GM12878 (cell line): ENCODE results near the gene HINFP.

ENCODE experiments used
- BCL11A ChIP-seq: IDR thresholded peaks from 2 replicates; pipeline ENCODE4 v1.6.1; 2011; ENCODE audit warnings: low read depth, low read length
- EZH2 ChIP-seq: IDR thresholded peaks from 2 replicates; pipeline ENCODE4 v1.6.1; 2012; ENCODE audit warnings: low read depth, mild to moderate bottlenecking, control low read depth, inconsistent platforms, low read length, borderline replicate concordance; ENCODE audit not compliant: control insufficient read depth
- GATAD2B ChIP-seq: fragments of 450-650 bp; conservative IDR thresholded peaks from 2 replicates; pipeline ENCODE4 v1.6.1; 2017; ENCODE audit warnings: low read depth, mild to moderate bottlenecking, moderate library complexity
- KDM1A ChIP-seq: fragments of 200-600 bp; sonication (generic); IDR thresholded peaks from 2 replicates; pipeline ENCODE4 v1.6.1; 2016; ENCODE audit warnings: borderline replicate concordance
- MAX ChIP-seq: IDR thresholded peaks from 2 replicates; pipeline ENCODE4 v1.6.1; 2012; ENCODE audit warnings: low read depth, low read length, improper control_type of control experiment
- NFYB ChIP-seq: IDR thresholded peaks from 2 replicates; pipeline ENCODE4 v1.6.1; 2011; ENCODE audit warnings: low read depth, mild to moderate bottlenecking, low read length, improper control_type of control experiment, moderate library complexity; ENCODE audit not compliant: insufficient read depth
- POLR2A ChIP-seq: IDR thresholded peaks from 2 replicates; pipeline ENCODE4 v1.6.1; 2011; ENCODE audit warnings: low read depth, mild to moderate bottlenecking, low read length
- POLR2AphosphoS2 ChIP-seq: IDR thresholded peaks from 2 replicates; pipeline ENCODE4 v1.6.1; 2011; ENCODE audit warnings: low read depth, mild to moderate bottlenecking, low read length, improper control_type of control experiment, moderate library complexity
- POLR2AphosphoS5 ChIP-seq: IDR thresholded peaks from 2 replicates; pipeline ENCODE4 v1.6.1; 2011; ENCODE audit warnings: mild to moderate bottlenecking, low read length, inconsistent platforms
- TCF7 ChIP-seq: IDR thresholded peaks from 2 replicates; pipeline ENCODE4 v1.6.1; 2014; ENCODE audit warnings: antibody characterized with exemption, borderline replicate concordance
- YBX1 ChIP-seq: fragments of 450-650 bp; IDR thresholded peaks from 2 replicates; pipeline ENCODE4 v1.6.1; 2016; ENCODE audit warnings: antibody characterized with exemption
- TF ChIP-seq, protein P1 (sequence below), 3 experiments: IDR thresholded peaks in 2 of 3; conservative IDR thresholded peaks in 1 of 3; 2 replicates each; pipeline ENCODE4 v1.5.1; 2011; ENCODE audit warnings: low read depth in 3 of 3, low read length in 3 of 3, mild to moderate bottlenecking in 3 of 3, control low read depth in 2 of 3, moderate library complexity in 2 of 3, inconsistent platforms in 1 of 3, mixed read lengths in 1 of 3; ENCODE audit not compliant: control insufficient read depth in 2 of 3, insufficient read depth in 1 of 3; ENCODE audit errors: extremely low read depth in 1 of 3
- TF ChIP-seq, protein P2 (sequence below): fragments of 450-650 bp; IDR thresholded peaks from 2 replicates; pipeline ENCODE4 v1.6.1; 2017; ENCODE audit warnings: mild to moderate bottlenecking

GRCh38 chr11:119110439-119110838 is 10.9 kb upstream of the HINFP start:
- no peak for TF ChIP-seq POLR2A
- TF ChIP-seq MAX: no peak
- TF ChIP-seq KDM1A: no peak
- TF ChIP-seq EZH2: no peak
- no peak for TF ChIP-seq POLR2AphosphoS2
- TF ChIP-seq, protein P1, sequence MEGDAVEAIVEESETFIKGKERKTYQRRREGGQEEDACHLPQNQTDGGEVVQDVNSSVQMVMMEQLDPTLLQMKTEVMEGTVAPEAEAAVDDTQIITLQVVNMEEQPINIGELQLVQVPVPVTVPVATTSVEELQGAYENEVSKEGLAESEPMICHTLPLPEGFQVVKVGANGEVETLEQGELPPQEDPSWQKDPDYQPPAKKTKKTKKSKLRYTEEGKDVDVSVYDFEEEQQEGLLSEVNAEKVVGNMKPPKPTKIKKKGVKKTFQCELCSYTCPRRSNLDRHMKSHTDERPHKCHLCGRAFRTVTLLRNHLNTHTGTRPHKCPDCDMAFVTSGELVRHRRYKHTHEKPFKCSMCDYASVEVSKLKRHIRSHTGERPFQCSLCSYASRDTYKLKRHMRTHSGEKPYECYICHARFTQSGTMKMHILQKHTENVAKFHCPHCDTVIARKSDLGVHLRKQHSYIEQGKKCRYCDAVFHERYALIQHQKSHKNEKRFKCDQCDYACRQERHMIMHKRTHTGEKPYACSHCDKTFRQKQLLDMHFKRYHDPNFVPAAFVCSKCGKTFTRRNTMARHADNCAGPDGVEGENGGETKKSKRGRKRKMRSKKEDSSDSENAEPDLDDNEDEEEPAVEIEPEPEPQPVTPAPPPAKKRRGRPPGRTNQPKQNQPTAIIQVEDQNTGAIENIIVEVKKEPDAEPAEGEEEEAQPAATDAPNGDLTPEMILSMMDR (IDR thresholded peaks at IDR 0.05 in 2 of 3, conservative IDR thresholded peaks at IDR 0.05 in 1 of 3; ENCODE audit: control insufficient read depth in 2 of 3, extremely low read depth in 1 of 3, insufficient read depth in 1 of 3, low read depth in 3 of 3, low read length in 3 of 3): no peak
- TF ChIP-seq BCL11A: no peak
- no peak for TF ChIP-seq GATAD2B
- no peak for TF ChIP-seq YBX1
- TF ChIP-seq TCF7: no peak
- TF ChIP-seq, protein P2, sequence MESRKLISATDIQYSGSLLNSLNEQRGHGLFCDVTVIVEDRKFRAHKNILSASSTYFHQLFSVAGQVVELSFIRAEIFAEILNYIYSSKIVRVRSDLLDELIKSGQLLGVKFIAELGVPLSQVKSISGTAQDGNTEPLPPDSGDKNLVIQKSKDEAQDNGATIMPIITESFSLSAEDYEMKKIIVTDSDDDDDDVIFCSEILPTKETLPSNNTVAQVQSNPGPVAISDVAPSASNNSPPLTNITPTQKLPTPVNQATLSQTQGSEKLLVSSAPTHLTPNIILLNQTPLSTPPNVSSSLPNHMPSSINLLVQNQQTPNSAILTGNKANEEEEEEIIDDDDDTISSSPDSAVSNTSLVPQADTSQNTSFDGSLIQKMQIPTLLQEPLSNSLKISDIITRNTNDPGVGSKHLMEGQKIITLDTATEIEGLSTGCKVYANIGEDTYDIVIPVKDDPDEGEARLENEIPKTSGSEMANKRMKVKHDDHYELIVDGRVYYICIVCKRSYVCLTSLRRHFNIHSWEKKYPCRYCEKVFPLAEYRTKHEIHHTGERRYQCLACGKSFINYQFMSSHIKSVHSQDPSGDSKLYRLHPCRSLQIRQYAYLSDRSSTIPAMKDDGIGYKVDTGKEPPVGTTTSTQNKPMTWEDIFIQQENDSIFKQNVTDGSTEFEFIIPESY: no peak
- TF ChIP-seq POLR2AphosphoS5: no peak
- no peak for TF ChIP-seq NFYB
